HepG2 (cell line): Measurements from ENCODE around the gene TTF2. TPM values are rescaled to one million over a fixed set of nuclear protein-coding genes. Genes with fewer than 3 reads are reported as not detected.

ENCODE experiments used
- ATAC-seq: fragments of 200-7000 bp; cut with Tn5 transposase; 3 replicates; pipeline ENCODE4 v1.9.1; 2020; ENCODE audit warnings: mild to moderate bottlenecking, moderate library complexity
- BruUV-seq: library from RNA; stranded (reverse); fragments of 400-500 nt; replicated peaks from 2 replicates; lab custom pipeline; 2021; lab: Mats Ljungman, UMichigan
- CTCF ChIA-PET: fragments of 300-600 bp; formaldehyde crosslinking; extraction: SDS; loops from one replicate; lab custom pipeline; 2021; ENCODE audit warnings: low total read pairs, inconsistent platforms, low intra/inter-chr PET ratio; lab: Yijun Ruan, JAX
- POLR2A ChIA-PET: fragments of 350-600 bp; sonication (Branson Sonifier 250); formaldehyde crosslinking; loops from one replicate; lab custom pipeline; 2020; ENCODE audit warnings: antibody characterized with exemption, inconsistent platforms; lab: Yijun Ruan, JAX
- DNase-seq: peaks from one replicate; pipeline ENCODE4 v3.0.0-alpha.2; 2015; ENCODE audit warnings: low spot score
- FAIRE-seq: peaks from 3 replicates; lab custom pipeline; 2011; peaks lifted over from hg19 to GRCh38; lab: Jason Lieb, UNC
- H2AFZ ChIP-seq: one replicate; pipeline ENCODE4 v1.6.1; 2011; ENCODE audit warnings: low read length, inconsistent platforms
- H3K27ac ChIP-seq: fragments of 300-600 bp; 3 replicates; pipeline ENCODE4 v1.8.0; 2011; ENCODE audit warnings: mixed run types, mild to moderate bottlenecking, mixed read lengths, low read length, inconsistent platforms; ENCODE audit not compliant: insufficient read depth; ENCODE audit errors: extremely low read length
- H3K27me3 ChIP-seq, 2 experiments: fragments of 200-600 bp in 1 of 2; 2 replicates in 1 of 2; 3 replicates in 1 of 2; pipeline versions ENCODE4 v1.6.0 to v1.8.0; 2011; ENCODE audit warnings: low read length in 2 of 2, mild to moderate bottlenecking in 2 of 2, moderate library complexity in 2 of 2, inconsistent platforms in 1 of 2; ENCODE audit not compliant: insufficient read depth in 2 of 2, control insufficient read depth in 1 of 2
- H3K36me3 ChIP-seq, 2 experiments: fragments of 200-600 bp in 1 of 2; replicated peaks in 1 of 2; 2 replicates in 1 of 2; 3 replicates in 1 of 2; pipeline versions ENCODE4 v1.5.1 to v1.8.0; 2011; ENCODE audit warnings: low read length in 2 of 2, inconsistent platforms in 1 of 2; ENCODE audit not compliant: insufficient read depth in 2 of 2, control insufficient read depth in 1 of 2
- H3K4me1 ChIP-seq: 2 replicates; pipeline ENCODE4 v1.5.1; 2012; ENCODE audit warnings: low read length, inconsistent platforms; ENCODE audit not compliant: insufficient read depth
- H3K4me2 ChIP-seq: 2 replicates; pipeline ENCODE4 v1.6.0; 2011; ENCODE audit warnings: low read depth, low read length, inconsistent platforms
- H3K4me3 ChIP-seq, 3 experiments: fragments of 200-600 bp in 1 of 3; sonication (generic), shearing (Covaris generic) in 1 of 3; replicated peaks in 1 of 3; 2 replicates each; pipeline ENCODE4 v1.5.1; 2011 to 2016; ENCODE audit warnings: low read length in 3 of 3, inconsistent platforms in 2 of 3, low read depth in 2 of 3, mild to moderate bottlenecking in 2 of 3, control low read depth in 1 of 3, mixed read lengths in 1 of 3; ENCODE audit not compliant: insufficient read depth in 1 of 3
- H3K79me2 ChIP-seq: one replicate; pipeline ENCODE4 v1.6.1; 2011; ENCODE audit warnings: low read length, inconsistent platforms; ENCODE audit not compliant: insufficient read depth
- H3K9ac ChIP-seq: 2 replicates; pipeline ENCODE4 v1.6.0; 2011; ENCODE audit warnings: mild to moderate bottlenecking, low read depth, low read length, inconsistent platforms; ENCODE audit not compliant: insufficient read depth
- H3K9me3 ChIP-seq: 2 replicates; pipeline ENCODE4 v1.5.1; 2012; ENCODE audit warnings: mild to moderate bottlenecking, low read length
- H4K20me1 ChIP-seq: 2 replicates; pipeline ENCODE4 v1.6.0; 2011; ENCODE audit warnings: inconsistent platforms, mild to moderate bottlenecking, low read length, moderate library complexity; ENCODE audit not compliant: insufficient read depth
- DMAP1 ChIP-seq: IDR thresholded peaks from 2 replicates; pipeline ENCODE4 v1.6.1; 2016
- DZIP1 ChIP-seq: sonication (generic); formaldehyde crosslinking; IDR thresholded peaks from 2 replicates; pipeline ENCODE4 v1.5.0; 2020; ENCODE audit warnings: mild to moderate bottlenecking, missing genetic modification reagents
- MAX ChIP-seq: IDR thresholded peaks from 2 replicates; pipeline ENCODE4 v1.6.1; 2012; ENCODE audit warnings: inconsistent platforms
- NONO ChIP-seq, 2 experiments: fragments of 450-650 bp in 1 of 2; sonication (generic) in 1 of 2; formaldehyde crosslinking in 1 of 2; IDR thresholded peaks in 1 of 2; conservative IDR thresholded peaks in 1 of 2; 2 replicates each; pipeline versions ENCODE4 v1.6.1 to v1.8.0; 2017 to 2022; ENCODE audit warnings: mild to moderate bottlenecking in 1 of 2, missing genetic modification reagents in 1 of 2, moderate library complexity in 1 of 2
- U2AF2 ChIP-seq: fragments of 200-400 bp; formaldehyde crosslinking; IDR thresholded peaks from 2 replicates; pipeline ENCODE4 v1.6.1; 2017; ENCODE audit warnings: low read depth, mild to moderate bottlenecking, low read length
- ZNF180 ChIP-seq: sonication (generic); formaldehyde crosslinking; IDR thresholded peaks from 2 replicates; pipeline ENCODE4 v1.4.0; 2020; ENCODE audit warnings: low read depth, missing genetic modification reagents, borderline replicate concordance
- ZNF569 ChIP-seq: sonication (generic); formaldehyde crosslinking; IDR thresholded peaks from 2 replicates; pipeline ENCODE4 v1.5.0; 2020; ENCODE audit warnings: mild to moderate bottlenecking, missing genetic modification reagents, moderate library complexity, borderline replicate concordance
- WGBS: methylation state at CpG from one replicate; pipeline ENCODE4 v1.1.6; 2017; ENCODE audit warnings: low lambda C conversion rate; 5-methylcytosine and 5-hydroxymethylcytosine counted together
- in situ Hi-C: cut with HindIII; loops from 2 replicates; pipeline ENCODE4 v1.10.0; 2017; ENCODE audit warnings: low pct_unique_long_range_greater_than_20kb; ENCODE audit not compliant: extremely low pct_ligation_motif_present
- intact Hi-C: fragments of 100-400 bp; cut with micrococcal nuclease; formaldehyde crosslinking; loops from one replicate; pipeline ENCODE4 v1.10.0; 2022; ENCODE audit not compliant: unreplicated experiment
- polyA plus RNA-seq, 8 experiments: library from polyadenylated mRNA; depleted of rRNA in 3 of 8; stranded (reverse) in 7 of 8; unstranded in 1 of 8; fragments of >200 nt; fragmentation: Illumina TruSeq in 4 of 8; extraction: Trizol in 4 of 8; gene quantifications; 2 replicates each; pipeline versions ENCODE4 v1.2.1 to v1.2.3, GENCODE V29; 2011 to 2016; ENCODE audit warnings: low read depth in 4 of 8, missing spikeins in 1 of 8, mixed read lengths in 1 of 8; ENCODE audit not compliant: insufficient read depth in 1 of 8
- total RNA-seq, 5 experiments: library from RNA; depleted of rRNA; stranded (reverse); fragments of >200 nt; fragmentation: Illumina TruSeq; extraction: Trizol; gene quantifications; 2 replicates each; pipeline ENCODE4 v1.2.3, GENCODE V29; 2016; ENCODE audit warnings: low read depth in 1 of 5
- TF ChIP-seq, protein P1 (sequence below): sonication (generic); formaldehyde crosslinking; IDR thresholded peaks from 2 replicates; pipeline ENCODE4 v1.4.0; 2020; ENCODE audit warnings: missing genetic modification reagents, borderline replicate concordance

TTF2 gene
- total and polyA plus RNA-seq, 2 of the 13 experiments (the other 11 are each of a cell fraction or from before 2014, with no cell fraction given): 12.8 to 48.9 TPM

DNA sequence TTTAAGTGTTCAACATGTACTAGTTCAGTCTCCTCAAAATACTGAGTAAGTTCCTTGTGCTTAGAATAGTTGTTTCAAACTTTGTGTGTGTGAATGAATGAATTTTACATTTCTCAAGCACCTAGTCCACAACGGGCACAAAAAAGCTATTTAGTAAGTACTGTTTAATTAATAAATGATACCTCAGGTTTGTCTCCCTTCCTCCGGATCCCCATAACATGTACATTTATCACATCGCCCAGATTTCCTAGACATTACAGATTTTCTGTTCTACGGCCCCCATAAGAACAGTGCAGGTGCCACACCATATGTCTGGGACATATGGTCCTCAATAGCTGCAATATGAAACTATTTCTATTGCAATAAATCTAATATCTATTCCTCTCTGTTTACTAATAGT is 1.3 kb upstream of the TTF2 start:
- BruUV-seq: TSS peak; percentile 78
- DNase-seq (no peak), FAIRE-seq (no peak), ATAC-seq (no peak)
- Histone ChIP-seq H3K27me3 (no peaks in the 10 kb centered on the region; a peak in 1 of 5 replicates), H3K4me1 (peaks cover 23% of the 10 kb centered on the region), H3K9ac (peak overlapping the region; percentile 71), H3K27ac (peak overlapping the region; percentile 79), H3K4me3 (peak overlapping the region; percentile 75 to 90 (median 80)), H3K79me2 (no peaks in the 10 kb centered on the region), H4K20me1 (no peaks in the 10 kb centered on the region), H3K4me2 (peak overlapping the region; percentile 84), H3K9me3 (no peaks in the 10 kb centered on the region), H3K36me3 (no peaks in the 10 kb centered on the region; a peak in 2 of 5 replicates), H2AFZ (peak overlapping the region; percentile 18)
- TF ChIP-seq NONO (IDR thresholded peaks at IDR 0.05) (no peak), NONO (CRISPR knock-in tag; conservative IDR thresholded peaks at IDR 0.05) (0 out of 2 replicates have a peak, but pooled peaks have one; percentile 1), ZNF569 (CRISPR knock-in tag) (no peak)
- ChIA-PET POLR2A (no interaction called here), CTCF (no interaction called here)
- intact Hi-C loops (loop anchor here (10.0 kb wide), 1 partner anchor 244 kb away; no protein-coding TSS in a partner anchor), in situ Hi-C loops (loop anchor here (5.0 to 10.0 kb wide), 2 partner anchors 322 to 474 kb away; no protein-coding TSS in a partner anchor)
- WGBS: 13% methylated on average over 4 of the region's 4 CpGs

GRCh38 chr1:117059334-117059677 is 820 bp upstream of the TTF2 start:
- Histone ChIP-seq H3K9me3 (no peaks in the 10 kb centered on the region), H3K36me3 (no peaks in the 10 kb centered on the region; a peak in 2 of 5 replicates), H3K4me2 (peak overlapping the region; percentile 84), H3K27me3 (no peaks in the 10 kb centered on the region; a peak in 1 of 5 replicates), H3K4me3 (peak overlapping the region; percentile 75 to 90 (median 80)), H3K79me2 (no peaks in the 10 kb centered on the region), H3K4me1 (peaks cover 23% of the 10 kb centered on the region), H3K9ac (peak overlapping the region; percentile 71), H4K20me1 (no peaks in the 10 kb centered on the region), H2AFZ (peak overlapping the region; percentile 18), H3K27ac (peak overlapping the region; percentile 79)
- in situ Hi-C loops (loop anchor here (5.0 to 10.0 kb wide), 2 partner anchors 322 to 475 kb away; no protein-coding TSS in a partner anchor), intact Hi-C loops (loop anchor here (10.0 kb wide), 1 partner anchor 245 kb away; no protein-coding TSS in a partner anchor)
- ChIA-PET POLR2A (no interaction called here), CTCF (no interaction called here)
- peak; percentile 24 for DNase-seq
- peak; percentile 64 for ATAC-seq
- no TSS peak for BruUV-seq
- no peak for FAIRE-seq
- WGBS: 0% methylated on average over 9 of the region's 18 CpGs
- TF ChIP-seq ZNF180 (CRISPR knock-in tag): no peak
- 0 out of 2 replicates have a peak, but pooled peaks have one; percentile 38 for TF ChIP-seq MAX
- peak; percentile 63; the same call in 1 of the 2 replicates for TF ChIP-seq DMAP1 (CRISPR knock-in tag)
- TF ChIP-seq, protein P1, sequence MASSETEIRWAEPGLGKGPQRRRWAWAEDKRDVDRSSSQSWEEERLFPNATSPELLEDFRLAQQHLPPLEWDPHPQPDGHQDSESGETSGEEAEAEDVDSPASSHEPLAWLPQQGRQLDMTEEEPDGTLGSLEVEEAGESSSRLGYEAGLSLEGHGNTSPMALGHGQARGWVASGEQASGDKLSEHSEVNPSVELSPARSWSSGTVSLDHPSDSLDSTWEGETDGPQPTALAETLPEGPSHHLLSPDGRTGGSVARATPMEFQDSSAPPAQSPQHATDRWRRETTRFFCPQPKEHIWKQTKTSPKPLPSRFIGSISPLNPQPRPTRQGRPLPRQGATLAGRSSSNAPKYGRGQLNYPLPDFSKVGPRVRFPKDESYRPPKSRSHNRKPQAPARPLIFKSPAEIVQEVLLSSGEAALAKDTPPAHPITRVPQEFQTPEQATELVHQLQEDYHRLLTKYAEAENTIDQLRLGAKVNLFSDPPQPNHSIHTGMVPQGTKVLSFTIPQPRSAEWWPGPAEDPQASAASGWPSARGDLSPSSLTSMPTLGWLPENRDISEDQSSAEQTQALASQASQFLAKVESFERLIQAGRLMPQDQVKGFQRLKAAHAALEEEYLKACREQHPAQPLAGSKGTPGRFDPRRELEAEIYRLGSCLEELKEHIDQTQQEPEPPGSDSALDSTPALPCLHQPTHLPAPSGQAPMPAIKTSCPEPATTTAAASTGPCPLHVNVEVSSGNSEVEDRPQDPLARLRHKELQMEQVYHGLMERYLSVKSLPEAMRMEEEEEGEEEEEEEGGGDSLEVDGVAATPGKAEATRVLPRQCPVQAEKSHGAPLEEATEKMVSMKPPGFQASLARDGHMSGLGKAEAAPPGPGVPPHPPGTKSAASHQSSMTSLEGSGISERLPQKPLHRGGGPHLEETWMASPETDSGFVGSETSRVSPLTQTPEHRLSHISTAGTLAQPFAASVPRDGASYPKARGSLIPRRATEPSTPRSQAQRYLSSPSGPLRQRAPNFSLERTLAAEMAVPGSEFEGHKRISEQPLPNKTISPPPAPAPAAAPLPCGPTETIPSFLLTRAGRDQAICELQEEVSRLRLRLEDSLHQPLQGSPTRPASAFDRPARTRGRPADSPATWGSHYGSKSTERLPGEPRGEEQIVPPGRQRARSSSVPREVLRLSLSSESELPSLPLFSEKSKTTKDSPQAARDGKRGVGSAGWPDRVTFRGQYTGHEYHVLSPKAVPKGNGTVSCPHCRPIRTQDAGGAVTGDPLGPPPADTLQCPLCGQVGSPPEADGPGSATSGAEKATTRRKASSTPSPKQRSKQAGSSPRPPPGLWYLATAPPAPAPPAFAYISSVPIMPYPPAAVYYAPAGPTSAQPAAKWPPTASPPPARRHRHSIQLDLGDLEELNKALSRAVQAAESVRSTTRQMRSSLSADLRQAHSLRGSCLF (CRISPR knock-in tag): no peak
- TF ChIP-seq DZIP1 (CRISPR knock-in tag): no peak
- TF ChIP-seq U2AF2: no peak
